ENCODE data around the gene HOMER3.

Gene HOMER3

DNA sequence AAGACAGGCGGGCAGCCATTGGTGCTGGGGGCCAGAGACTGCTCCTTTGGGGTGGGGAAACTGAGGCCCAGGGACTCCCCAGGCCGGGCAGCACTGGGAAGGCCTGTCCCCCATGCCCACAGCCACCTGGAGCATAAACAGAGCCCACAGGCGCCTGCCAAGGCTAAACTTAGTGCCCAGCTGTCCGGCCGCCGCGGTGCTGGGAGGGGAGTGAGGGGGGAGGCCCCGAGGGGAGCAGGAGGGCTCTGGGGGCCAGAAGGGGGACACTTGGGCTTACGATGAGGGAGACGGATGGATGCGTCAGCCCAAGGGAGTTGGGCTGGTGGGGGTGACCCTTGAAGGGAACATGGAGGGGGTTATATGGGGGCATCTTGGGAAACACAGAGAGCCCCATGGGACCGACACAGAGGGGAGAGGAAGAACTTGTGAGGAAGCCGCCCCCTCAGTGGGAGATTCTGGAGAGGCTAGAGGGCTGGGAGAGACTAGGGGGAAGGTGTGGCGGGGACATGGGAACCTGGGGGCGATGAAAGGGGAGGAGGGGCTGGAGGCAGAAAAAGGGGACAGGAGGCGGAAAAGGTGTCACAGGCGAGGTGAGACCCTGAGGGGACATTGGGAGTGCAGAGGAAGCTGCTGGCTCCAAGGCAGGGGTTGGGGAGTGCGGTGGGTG is 47.3 kb downstream of the HOMER3 start:
- no peak for DNase-seq (ENCODE audit: low read depth)
- no peak for TF ChIP-seq CTCF (IDR thresholded peaks at IDR 0.05; ENCODE audit: low read depth, low read length, missing control alignments)
- no peak overlapping the region for H3K4me3 ChIP-seq (ENCODE audit: low read depth, low read length)

DNA sequence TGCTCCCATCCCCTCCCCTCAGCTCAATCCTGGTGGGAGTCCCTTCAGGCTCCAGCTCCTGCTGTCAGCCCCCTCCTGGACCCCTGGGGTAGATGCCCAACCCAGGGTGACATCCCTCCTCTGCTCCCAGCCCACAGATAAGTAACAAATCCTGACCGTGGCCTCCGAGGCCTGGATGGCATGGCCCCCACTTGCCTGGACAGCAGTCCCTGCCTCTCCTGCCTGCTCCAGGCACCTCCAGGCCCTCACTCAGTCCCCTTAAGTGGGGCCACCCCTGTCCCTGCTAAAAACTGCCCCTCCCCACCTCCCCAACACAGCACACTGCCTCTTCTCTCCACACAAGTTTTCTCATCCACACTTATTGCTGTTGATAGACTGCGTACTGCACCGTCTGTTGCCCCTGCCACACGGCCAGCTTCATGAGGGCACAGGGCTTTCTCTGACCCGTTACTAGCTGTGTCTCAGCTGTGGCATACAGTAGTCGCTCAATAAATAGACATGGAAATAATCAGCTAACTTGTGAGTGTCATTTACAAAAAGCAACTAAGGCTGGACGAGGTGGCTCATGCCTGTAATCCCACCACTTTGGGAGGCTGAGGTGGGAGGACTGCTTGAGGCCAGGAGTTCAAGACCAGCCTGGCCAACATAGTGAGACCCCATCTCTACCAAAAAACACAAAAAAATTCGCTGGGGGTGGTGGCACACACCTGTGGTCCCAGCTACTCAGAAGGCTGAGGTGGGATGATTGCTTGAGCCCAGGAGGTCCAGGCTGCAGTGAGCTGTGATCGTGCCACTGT is 50.9 kb downstream of the HOMER3 start:
- no peak for DNase-seq (ENCODE audit: low read depth)
- H3K4me3 ChIP-seq (ENCODE audit: low read depth, low read length), result no peak overlapping the region
- TF ChIP-seq CTCF (IDR thresholded peaks at IDR 0.05; ENCODE audit: low read depth, low read length, missing control alignments), result no peak

- no peak for DNase-seq (ENCODE audit: low read depth)
- TF ChIP-seq CTCF (IDR thresholded peaks at IDR 0.05; ENCODE audit: low read depth, low read length, missing control alignments), result no peak
- no peak overlapping the region for H3K4me3 ChIP-seq (ENCODE audit: low read depth, low read length)
Observed at GRCh38 chr19:18886972-18887371, 54.0 kb downstream of the HOMER3 start.

DNA sequence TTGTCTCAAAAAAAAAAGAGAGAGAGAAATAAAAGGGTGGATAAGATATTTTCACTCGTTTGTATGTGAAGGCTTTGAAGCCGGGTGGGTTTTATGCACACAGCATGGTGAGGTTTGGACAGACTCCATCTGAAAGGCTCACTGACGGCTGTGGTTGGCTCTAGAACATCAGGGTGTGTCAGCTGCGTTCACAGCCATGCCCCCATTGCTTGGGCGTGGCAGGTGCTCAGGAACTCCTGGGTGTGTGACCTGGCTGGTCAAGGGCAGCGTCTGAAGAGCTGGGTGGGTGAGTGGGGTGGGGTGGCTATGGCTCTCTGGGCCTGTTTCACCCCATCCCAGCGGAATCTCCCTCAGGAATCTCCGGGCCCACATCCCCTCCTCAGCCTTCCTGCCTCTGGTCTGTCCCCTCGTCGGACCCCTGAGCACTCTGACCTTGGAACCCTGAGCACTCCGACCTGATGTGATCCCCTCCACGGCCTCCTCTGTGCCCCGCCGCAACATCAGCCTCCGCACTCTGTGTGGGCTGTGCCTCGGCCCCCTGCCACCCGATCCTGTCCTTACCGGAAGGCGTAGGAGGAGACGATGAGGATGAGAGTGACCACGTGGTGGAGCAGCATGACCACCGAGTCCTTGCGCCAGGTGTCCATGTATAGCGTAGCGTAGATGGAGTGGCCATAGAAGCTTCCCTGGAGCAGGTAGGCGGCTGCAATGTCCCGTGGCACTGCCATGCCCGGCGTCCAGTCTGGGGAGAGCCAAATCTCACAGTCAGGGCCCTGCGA is 57.3 kb downstream of the HOMER3 start:
- no peak overlapping the region for H3K4me3 ChIP-seq (ENCODE audit: low read depth, low read length)
- no peak for TF ChIP-seq CTCF (IDR thresholded peaks at IDR 0.05; ENCODE audit: low read depth, low read length, missing control alignments)
- no peak for DNase-seq (ENCODE audit: low read depth)

GRCh38 chr19:18881491-18881890 is 59.5 kb downstream of the HOMER3 start:
- no peak for DNase-seq (ENCODE audit: low read depth)
- no peak for TF ChIP-seq CTCF (IDR thresholded peaks at IDR 0.05; ENCODE audit: low read depth, low read length, missing control alignments)
- no peak overlapping the region for H3K4me3 ChIP-seq (ENCODE audit: low read depth, low read length)

DNA sequence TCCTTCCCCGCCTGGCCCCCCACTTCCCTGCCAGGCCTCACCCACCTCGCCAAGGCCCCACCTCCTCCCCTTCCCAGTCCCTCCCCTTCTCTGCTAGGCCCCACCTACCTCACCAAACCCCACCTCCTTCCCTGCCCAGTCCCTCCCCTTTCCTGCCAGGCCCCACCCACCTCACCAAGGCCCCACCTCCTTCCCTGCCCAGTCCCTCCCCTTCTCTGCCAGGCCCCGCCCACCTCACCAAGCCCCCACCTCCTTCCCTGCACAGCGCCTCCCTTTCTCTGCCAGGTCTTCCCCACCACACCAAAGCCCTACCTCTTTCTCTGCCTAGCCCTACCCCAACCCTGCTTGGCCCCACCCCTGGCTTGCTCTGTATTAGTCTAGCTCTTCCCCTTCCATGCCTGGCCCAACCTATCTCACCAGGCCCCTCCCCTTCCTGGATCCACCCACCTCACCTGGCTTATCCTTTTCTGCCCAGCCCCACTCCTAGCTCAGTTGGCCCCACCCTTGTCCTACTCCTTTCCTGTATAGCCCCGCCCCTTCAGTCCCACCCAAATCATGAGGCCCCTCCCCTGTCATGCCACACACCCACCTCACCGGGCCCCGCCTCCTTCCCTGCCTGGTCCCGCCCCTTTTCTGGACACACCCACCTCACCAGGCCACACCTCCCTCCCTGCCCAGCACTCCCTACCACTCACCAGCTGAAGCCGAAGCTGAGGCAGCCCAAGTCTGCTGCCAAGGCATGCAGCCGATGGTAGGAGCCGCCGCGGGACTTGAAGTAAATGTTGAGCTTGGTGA is 61.2 kb downstream of the HOMER3 start:
- TF ChIP-seq CTCF (IDR thresholded peaks at IDR 0.05; ENCODE audit: low read depth, low read length, missing control alignments), result no peak
- no peak for DNase-seq (ENCODE audit: low read depth)
- H3K4me3 ChIP-seq (ENCODE audit: low read depth, low read length), result no peak overlapping the region

All from GM12864 (cell line).